Smooth muscle cell (in vitro differentiated cells): ENCODE data around the gene ZNF865. TPM values are rescaled to one million over a fixed set of nuclear protein-coding genes. Genes with fewer than 3 reads are reported as not detected.

ENCODE experiments used
- DNase-seq: peaks from one replicate; lab custom pipeline; 2025; ENCODE audit not compliant: unreplicated experiment; lab: John Stamatoyannopoulos, UW
- H2AFZ ChIP-seq: fragments of 200-600 bp; sonication (generic); 2 replicates; pipeline ENCODE4 v1.6.0; 2016; ENCODE audit warnings: antibody characterized with exemption, low read depth, mild to moderate bottlenecking
- H3F3A ChIP-seq: fragments of 200-600 bp; sonication (generic); 2 replicates; pipeline ENCODE4 v1.6.0; 2017; ENCODE audit warnings: antibody characterized with exemption, low read depth
- H3K27ac ChIP-seq: fragments of 200-600 bp; sonication (generic); 2 replicates; pipeline ENCODE4 v1.5.1; 2016; ENCODE audit warnings: low read depth, mild to moderate bottlenecking
- H3K27me3 ChIP-seq: fragments of 200-600 bp; sonication (generic); 2 replicates; pipeline ENCODE4 v1.6.1; 2016; ENCODE audit warnings: low read depth, mild to moderate bottlenecking
- H3K36me3 ChIP-seq: fragments of 200-600 bp; sonication (generic); 2 replicates; pipeline ENCODE4 v1.5.1; 2016; ENCODE audit warnings: low read depth
- H3K4me1 ChIP-seq: fragments of 200-600 bp; sonication (generic); 2 replicates; pipeline ENCODE4 v1.5.1; 2016; ENCODE audit warnings: low read depth
- H3K4me2 ChIP-seq: fragments of 200-600 bp; sonication (generic); 2 replicates; pipeline ENCODE4 v1.6.0; 2016; ENCODE audit warnings: mild to moderate bottlenecking
- H3K4me3 ChIP-seq: fragments of 200-600 bp; sonication (generic); 2 replicates; pipeline ENCODE4 v1.5.1; 2016; ENCODE audit warnings: mild to moderate bottlenecking
- H3K79me2 ChIP-seq: fragments of 200-600 bp; sonication (generic); 2 replicates; pipeline ENCODE4 v1.6.0; 2016; ENCODE audit warnings: low read depth, mild to moderate bottlenecking
- H3K9ac ChIP-seq: fragments of 200-600 bp; sonication (generic); 2 replicates; pipeline ENCODE4 v1.6.0; 2016; ENCODE audit warnings: low read depth
- H3K9me3 ChIP-seq: fragments of 200-600 bp; sonication (generic); replicated peaks from 2 replicates; pipeline ENCODE4 v1.5.1; 2016; ENCODE audit warnings: low read depth
- H4K20me1 ChIP-seq: fragments of 200-600 bp; sonication (generic); 2 replicates; pipeline ENCODE4 v1.6.0; 2016; ENCODE audit warnings: low read depth
- WGBS: methylation state at CpG from one replicate; pipeline ENCODE4 v1.1.7; 2016; ENCODE audit warnings: low lambda C conversion rate; 5-methylcytosine and 5-hydroxymethylcytosine counted together
- polyA plus RNA-seq: library from polyadenylated mRNA; unstranded; fragments of >200 nt; fragmentation: Nextera tagmentation; extraction: Ambion mirVana; gene quantifications from 2 replicates; pipeline ENCODE4 v1.2.1, GENCODE V29; 2016
- total RNA-seq: library from RNA; depleted of rRNA; stranded (reverse); fragments of >200 nt; gene quantifications from 2 replicates; pipeline ENCODE4 v1.2.3, GENCODE V29; 2014
- TF ChIP-seq, protein P1 (sequence below): fragments of 200-600 bp; sonication (generic); IDR thresholded peaks from 2 replicates; pipeline ENCODE4 v1.5.1; 2017; ENCODE audit warnings: borderline replicate concordance, mild to moderate bottlenecking, antibody characterized with exemption; ENCODE audit not compliant: insufficient read depth, poor library complexity, severe bottlenecking

The ZNF865 gene
- total and polyA plus RNA-seq, 2 experiments from 2014 or later, result 1.2 to 3.8 TPM

GRCh38 chr19:55636723-55637122 lies 31.3 kb downstream of the ZNF865 start:
- no peak overlapping the region for H3K9ac ChIP-seq
- H3K4me2 ChIP-seq, result peak overlapping the region; percentile 90
- DNase-seq, result no peak
- H3K36me3 ChIP-seq, result no peaks in the 10 kb centered on the region
- peaks cover 12% of the 10 kb centered on the region for H3K4me1 ChIP-seq
- H3K27ac ChIP-seq, result peak overlapping the region; percentile 91
- 96% methylated on average over 4 of the region's 4 CpGs for WGBS
- H3K79me2 ChIP-seq, result peaks cover 41% of the 10 kb centered on the region
- no peaks in the 10 kb centered on the region for H4K20me1 ChIP-seq
- no peaks in the 10 kb centered on the region for H3K27me3 ChIP-seq
- H2AFZ ChIP-seq, result no peak overlapping the region
- H3K9me3 ChIP-seq, result no peaks in the 10 kb centered on the region
- H3K4me3 ChIP-seq, result no peak overlapping the region
- TF ChIP-seq, protein P1, sequence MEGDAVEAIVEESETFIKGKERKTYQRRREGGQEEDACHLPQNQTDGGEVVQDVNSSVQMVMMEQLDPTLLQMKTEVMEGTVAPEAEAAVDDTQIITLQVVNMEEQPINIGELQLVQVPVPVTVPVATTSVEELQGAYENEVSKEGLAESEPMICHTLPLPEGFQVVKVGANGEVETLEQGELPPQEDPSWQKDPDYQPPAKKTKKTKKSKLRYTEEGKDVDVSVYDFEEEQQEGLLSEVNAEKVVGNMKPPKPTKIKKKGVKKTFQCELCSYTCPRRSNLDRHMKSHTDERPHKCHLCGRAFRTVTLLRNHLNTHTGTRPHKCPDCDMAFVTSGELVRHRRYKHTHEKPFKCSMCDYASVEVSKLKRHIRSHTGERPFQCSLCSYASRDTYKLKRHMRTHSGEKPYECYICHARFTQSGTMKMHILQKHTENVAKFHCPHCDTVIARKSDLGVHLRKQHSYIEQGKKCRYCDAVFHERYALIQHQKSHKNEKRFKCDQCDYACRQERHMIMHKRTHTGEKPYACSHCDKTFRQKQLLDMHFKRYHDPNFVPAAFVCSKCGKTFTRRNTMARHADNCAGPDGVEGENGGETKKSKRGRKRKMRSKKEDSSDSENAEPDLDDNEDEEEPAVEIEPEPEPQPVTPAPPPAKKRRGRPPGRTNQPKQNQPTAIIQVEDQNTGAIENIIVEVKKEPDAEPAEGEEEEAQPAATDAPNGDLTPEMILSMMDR, result no peak
- H3F3A ChIP-seq, result peaks cover 18% of the 10 kb centered on the region

DNA sequence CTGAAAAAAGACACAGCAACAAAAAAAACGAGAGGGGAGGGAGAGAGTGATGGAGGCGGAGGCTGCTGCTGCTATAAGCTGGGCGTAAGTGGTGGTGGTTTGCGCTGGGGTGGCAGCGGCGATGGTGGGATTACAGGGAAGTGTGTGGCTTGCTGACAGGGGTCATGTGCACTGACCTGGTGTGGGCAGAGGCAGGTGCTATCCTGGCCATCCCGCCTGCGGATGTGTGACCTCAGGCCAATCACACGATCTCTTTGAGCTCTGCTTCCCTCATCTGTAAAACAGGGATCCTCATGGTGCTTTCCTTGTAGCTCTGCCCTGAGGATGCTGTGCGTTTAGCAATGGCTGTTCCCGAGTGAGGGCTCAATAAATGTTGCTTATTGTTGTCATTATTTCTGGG lies 32.1 kb downstream of the ZNF865 start:
- H3K27me3 ChIP-seq, result no peaks in the 10 kb centered on the region
- no peak overlapping the region for H2AFZ ChIP-seq
- TF ChIP-seq, protein P1, result no peak
- H3F3A ChIP-seq, result peaks cover 17% of the 10 kb centered on the region
- no peak overlapping the region for H3K4me2 ChIP-seq
- no peaks in the 10 kb centered on the region for H3K9me3 ChIP-seq
- no peaks in the 10 kb centered on the region for H4K20me1 ChIP-seq
- H3K9ac ChIP-seq, result no peak overlapping the region
- peaks cover 43% of the 10 kb centered on the region for H3K79me2 ChIP-seq
- no peak overlapping the region for H3K27ac ChIP-seq
- no peak for DNase-seq
- H3K4me3 ChIP-seq, result no peak overlapping the region
- peaks cover 15% of the 10 kb centered on the region for H3K4me1 ChIP-seq
- 84% methylated on average over 11 of the region's 11 CpGs for WGBS
- H3K36me3 ChIP-seq, result no peaks in the 10 kb centered on the region

DNA sequence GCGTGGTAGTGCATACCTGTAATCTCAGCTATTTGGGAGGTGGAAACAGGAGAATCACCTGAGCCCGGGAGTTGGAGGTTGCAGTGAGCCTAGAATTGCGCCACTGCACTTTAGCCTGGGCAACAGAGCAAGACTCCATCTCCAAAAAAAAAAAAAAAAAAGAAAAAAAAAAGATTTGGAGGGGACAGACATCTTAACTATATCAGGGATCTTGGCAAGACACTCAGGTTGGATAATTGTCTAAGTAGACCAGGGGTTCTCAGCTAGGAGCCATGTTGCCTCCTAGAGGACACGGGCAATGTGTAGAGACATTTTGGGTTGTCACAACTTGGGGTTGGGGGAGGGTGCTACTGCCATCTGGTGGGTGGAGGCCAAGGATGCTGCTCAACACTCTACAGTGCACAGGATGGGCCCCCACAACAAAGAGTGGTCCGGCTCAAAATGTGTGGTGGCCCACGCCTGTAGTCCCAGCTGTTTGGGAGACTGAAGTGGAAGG lies 33.5 kb downstream of the ZNF865 start:
- WGBS, result 97% methylated on average over 6 of the region's 6 CpGs
- Histone ChIP-seq H3K36me3 (no peaks in the 10 kb centered on the region), H2AFZ (no peak overlapping the region), H3K9ac (no peak overlapping the region), H3K4me1 (peaks cover 17% of the 10 kb centered on the region), H3K4me3 (no peak overlapping the region), H3K27ac (no peak overlapping the region), H3K79me2 (peaks cover 49% of the 10 kb centered on the region), H3F3A (peaks cover 12% of the 10 kb centered on the region), H3K4me2 (no peak overlapping the region), H3K27me3 (no peaks in the 10 kb centered on the region), H4K20me1 (no peaks in the 10 kb centered on the region), H3K9me3 (no peaks in the 10 kb centered on the region)
- TF ChIP-seq, protein P1, result peak; percentile 37
- DNase-seq, result no peak

- Histone ChIP-seq H3F3A (peaks cover 15% of the 10 kb centered on the region), H2AFZ (no peak overlapping the region), H3K27ac (peak overlapping the region; percentile 62), H3K9me3 (no peaks in the 10 kb centered on the region), H3K27me3 (no peaks in the 10 kb centered on the region), H3K4me3 (peak overlapping the region; percentile 79), H3K4me1 (peaks cover 23% of the 10 kb centered on the region), H3K4me2 (peak overlapping the region; percentile 97), H3K36me3 (no peaks in the 10 kb centered on the region), H3K79me2 (peaks cover 57% of the 10 kb centered on the region), H4K20me1 (no peaks in the 10 kb centered on the region), H3K9ac (peak overlapping the region; percentile 80)
- TF ChIP-seq, protein P1, result peak; percentile 9
- 57% methylated on average over 38 of the region's 38 CpGs for WGBS
- DNase-seq, result no peak
Measured at GRCh38 chr19:55640043-55640576, 34.7 kb downstream of the ZNF865 start.
